NCI-H1105 treated with DMSO at 0.1 percent for 48 hours (cell line): Measurements from ENCODE around the gene OR5AS1.
"Not testable (repeated sequence)": the region's sequence is repeated elsewhere in the genome, so short reads cannot be mapped to it uniquely, and the experiment has no call there.

Experiments
- DNase-seq: peaks from one replicate; lab custom pipeline; 2025; lab: John Stamatoyannopoulos, UW

Gene OR5AS1

GRCh38 chr11:56027354-56027753, at the start of gene OR5AS1:
Gene OR5AS1, plus strand, starts transcription at chr11:56027654. Its CDS starts 2,765 bp downstream, at chr11:56030419.
- no peak for DNase-seq

GRCh38 chr11:55994525-55994924, 32.9 kb upstream of the OR5AS1 start, which contains the start of gene OR5F1:
Gene OR5F1, minus strand, starts transcription at chr11:55994625. Its CDS starts 0 bp downstream, at chr11:55994625.
- DNase-seq, result no peak

GRCh38 chr11:56010716-56011115, 16.7 kb upstream of the OR5AS1 start:
- no peak for DNase-seq

- no peak for DNase-seq
These were observed 13.6 kb upstream of the OR5AS1 start for GRCh38 chr11:56013805-56014204.

DNA sequence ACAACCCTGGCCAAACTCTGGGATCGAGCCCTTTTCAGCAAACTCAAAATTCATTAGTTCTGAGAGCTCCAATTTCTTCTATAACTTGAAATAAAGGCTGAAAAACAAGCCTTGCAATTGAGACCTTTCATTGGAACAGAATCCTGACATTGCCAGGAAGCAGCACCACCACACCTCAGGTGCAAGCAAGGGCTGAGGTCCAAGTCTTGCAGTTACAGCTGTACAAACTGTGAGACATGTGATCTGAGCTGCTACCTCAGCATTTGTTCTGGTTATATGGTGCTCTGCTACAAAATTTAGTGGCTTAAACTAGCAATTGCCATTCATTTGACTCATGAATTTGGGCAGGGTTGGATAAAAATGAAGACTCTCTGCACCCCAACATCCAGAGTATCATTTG, 18.1 kb downstream of the OR5AS1 start:
- DNase-seq, result no peak

GRCh38 chr11:56048480-56048879, 21.0 kb downstream of the OR5AS1 start:
- DNase-seq, result no peak

GRCh38 chr11:56049487-56049886, 22.0 kb downstream of the OR5AS1 start:
- no peak for DNase-seq

GRCh38 chr11:56056366-56056765, 28.9 kb downstream of the OR5AS1 start:
- not testable (repeated sequence) for DNase-seq

- DNase-seq, result not testable (repeated sequence)
These were observed 30.3 kb downstream of the OR5AS1 start for GRCh38 chr11:56057661-56058237.

DNA sequence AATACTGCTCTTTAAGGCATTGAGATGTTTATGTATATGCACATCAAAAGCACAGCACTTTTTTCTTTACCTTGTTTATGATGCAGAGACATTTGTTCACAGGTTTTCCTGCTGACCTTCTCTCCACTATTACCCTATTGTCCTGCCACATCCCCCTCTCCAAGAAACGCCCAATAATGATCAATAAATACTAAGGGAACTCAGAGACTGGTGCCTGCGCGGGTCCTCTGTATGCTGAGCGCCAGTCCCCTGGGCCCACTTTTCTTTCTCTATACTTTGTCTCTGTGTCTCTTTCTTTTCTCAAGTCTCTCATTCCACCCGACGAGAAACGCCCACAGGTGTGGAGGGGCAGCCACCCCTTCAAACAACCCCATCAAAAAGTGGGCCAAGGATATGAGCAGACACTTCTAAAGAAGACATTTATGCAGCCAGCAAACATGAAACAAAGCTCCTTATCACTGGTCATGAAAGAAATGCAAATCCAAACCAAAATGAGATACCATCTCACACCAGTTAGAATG, 30.9 kb downstream of the OR5AS1 start:
- DNase-seq, result not testable (repeated sequence)

- DNase-seq, result no peak
These were observed 39.5 kb downstream of the OR5AS1 start for GRCh38 chr11:56066980-56067379.
